Mucosa of rectum (tissue), 2 donors: ENCODE measurements around the gene PRPF19.

Source experiments
- H3K27ac ChIP-seq, 2 donors: one replicate each; pipeline ENCODE4 v1.7.0; 2013; ENCODE audit warnings: inconsistent platforms in 2 of 2, low read depth in 2 of 2, low read length in 2 of 2
- H3K27me3 ChIP-seq, 2 donors: one replicate each; pipeline ENCODE4 v1.7.0; 2013; ENCODE audit warnings: low read length in 2 of 2; ENCODE audit not compliant: control insufficient read depth in 2 of 2, insufficient read depth in 2 of 2
- H3K36me3 ChIP-seq, 2 donors: one replicate each; pipeline ENCODE4 v1.7.0; 2013; ENCODE audit warnings: low read length in 2 of 2; ENCODE audit not compliant: control insufficient read depth in 2 of 2, insufficient read depth in 2 of 2
- H3K4me1 ChIP-seq, 2 donors: one replicate each; pipeline ENCODE4 v1.7.0; 2013; ENCODE audit warnings: low read length in 2 of 2, mild to moderate bottlenecking in 1 of 2; ENCODE audit not compliant: control insufficient read depth in 2 of 2, insufficient read depth in 2 of 2
- H3K4me3 ChIP-seq, 2 donors: one replicate each; pipeline ENCODE4 v1.7.0; 2013; ENCODE audit warnings: low read length in 2 of 2
- H3K9ac ChIP-seq, 2 donors: one replicate each; pipeline ENCODE4 v1.7.0; 2013; ENCODE audit warnings: low read length in 2 of 2, low read depth in 1 of 2, mild to moderate bottlenecking in 1 of 2
- H3K9me3 ChIP-seq, 2 donors: one replicate each; pipeline ENCODE4 v1.7.0; 2013; ENCODE audit warnings: low read length in 2 of 2; ENCODE audit not compliant: control insufficient read depth in 2 of 2
- donor health status: healthy.
- donor health status: Normal muscosa, but diverticular disease.

PRPF19 gene

GRCh38 chr11:60876168-60876485 is 30.3 kb downstream of the PRPF19 start:
- H3K36me3 ChIP-seq: peaks cover 3 to 6% of the 10 kb centered on the region in 2 donors
- H3K4me3 ChIP-seq: no peak overlapping the region
- no peak overlapping the region for H3K27ac ChIP-seq
- no peaks in the 10 kb centered on the region for H3K27me3 ChIP-seq
- H3K9me3 ChIP-seq: no peaks in the 10 kb centered on the region
- H3K4me1 ChIP-seq: peaks cover 4 to 15% of the 10 kb centered on the region in 2 donors
- H3K9ac ChIP-seq: no peak overlapping the region

GRCh38 chr11:60875366-60876167 is 30.8 kb downstream of the PRPF19 start:
- H3K36me3 ChIP-seq: peaks cover 0 to 4% of the 10 kb centered on the region in 2 donors
- no peaks in the 10 kb centered on the region for H3K9me3 ChIP-seq
- H3K4me3 ChIP-seq: no peak overlapping the region
- H3K9ac ChIP-seq: no peak overlapping the region
- no peak overlapping the region for H3K27ac ChIP-seq
- H3K4me1 ChIP-seq: peaks cover 7 to 15% of the 10 kb centered on the region in 2 donors
- no peaks in the 10 kb centered on the region for H3K27me3 ChIP-seq

- Histone ChIP-seq H3K4me1 (peaks cover 7 to 15% of the 10 kb centered on the region in 2 donors), H3K27ac (no peak overlapping the region), H3K9ac (no peak overlapping the region), H3K27me3 (no peaks in the 10 kb centered on the region), H3K9me3 (no peaks in the 10 kb centered on the region), H3K4me3 (no peak overlapping the region), H3K36me3 (no peaks in the 10 kb centered on the region)
These were observed 31.7 kb downstream of the PRPF19 start for GRCh38 chr11:60874421-60875365.

GRCh38 chr11:60873533-60873932 is 32.9 kb downstream of the PRPF19 start:
- peak overlapping the region in 1 of 2 donors; percentile 9 for H3K27ac ChIP-seq
- H3K9ac ChIP-seq: no peak overlapping the region
- no peak overlapping the region for H3K4me3 ChIP-seq
- peaks cover 7 to 15% of the 10 kb centered on the region in 2 donors for H3K4me1 ChIP-seq
- no peaks in the 10 kb centered on the region for H3K9me3 ChIP-seq
- H3K27me3 ChIP-seq: no peaks in the 10 kb centered on the region
- H3K36me3 ChIP-seq: no peaks in the 10 kb centered on the region

GRCh38 chr11:60872961-60873524 is 33.3 kb downstream of the PRPF19 start:
- H3K4me3 ChIP-seq: no peak overlapping the region
- H3K36me3 ChIP-seq: no peaks in the 10 kb centered on the region
- H3K27me3 ChIP-seq: no peaks in the 10 kb centered on the region
- no peak overlapping the region for H3K9ac ChIP-seq
- H3K4me1 ChIP-seq: peaks cover 7 to 15% of the 10 kb centered on the region in 2 donors
- H3K27ac ChIP-seq: peak overlapping the region; percentile 50 to 58
- no peaks in the 10 kb centered on the region for H3K9me3 ChIP-seq

GRCh38 chr11:60872124-60872960 is 34.0 kb downstream of the PRPF19 start:
- H3K4me1 ChIP-seq: peaks cover 7 to 15% of the 10 kb centered on the region in 2 donors
- H3K27ac ChIP-seq: peak overlapping the region; percentile 50 to 58
- H3K4me3 ChIP-seq: no peak overlapping the region
- H3K9me3 ChIP-seq: no peaks in the 10 kb centered on the region
- H3K9ac ChIP-seq: no peak overlapping the region
- H3K36me3 ChIP-seq: no peaks in the 10 kb centered on the region
- H3K27me3 ChIP-seq: no peaks in the 10 kb centered on the region

- Histone ChIP-seq H3K9ac (no peak overlapping the region), H3K27ac (peak overlapping the region; percentile 17 to 19)
These were observed 34.9 kb downstream of the PRPF19 start for GRCh38 chr11:60871378-60872061.

GRCh38 chr11:60870733-60871377 is 35.5 kb downstream of the PRPF19 start:
- Histone ChIP-seq H3K4me3 (no peak overlapping the region), H3K27ac (peak overlapping the region; percentile 11 to 19), H3K4me1 (peaks cover 7 to 15% of the 10 kb centered on the region in 2 donors), H3K36me3 (no peaks in the 10 kb centered on the region), H3K9ac (no peak overlapping the region), H3K9me3 (no peaks in the 10 kb centered on the region), H3K27me3 (no peaks in the 10 kb centered on the region)

More at GRCh38 chr11:60871378-60872061, 34.9 kb downstream of the PRPF19 start:
- H3K9me3 ChIP-seq: no peaks in the 10 kb centered on the region
- no peaks in the 10 kb centered on the region for H3K27me3 ChIP-seq
- no peak overlapping the region for H3K4me3 ChIP-seq
- H3K36me3 ChIP-seq: no peaks in the 10 kb centered on the region
- H3K4me1 ChIP-seq: peaks cover 7 to 15% of the 10 kb centered on the region in 2 donors

GRCh38 chr11:60870276-60870675 is 36.1 kb downstream of the PRPF19 start:
- no peak overlapping the region for H3K9ac ChIP-seq
- no peaks in the 10 kb centered on the region for H3K36me3 ChIP-seq
- no peak overlapping the region for H3K4me3 ChIP-seq
- H3K9me3 ChIP-seq: no peaks in the 10 kb centered on the region
- no peaks in the 10 kb centered on the region for H3K27me3 ChIP-seq
- peaks cover 7 to 12% of the 10 kb centered on the region in 2 donors for H3K4me1 ChIP-seq
- H3K27ac ChIP-seq: no peak overlapping the region
